Endothelial cell (in vitro differentiated cells): Measurements from ENCODE around the gene PPP3CA. TPM values are rescaled to one million over a fixed set of nuclear protein-coding genes. Genes with fewer than 3 reads are reported as not detected.

Experiments
- DNase-seq: peaks from one replicate; pipeline ENCODE4 v3.0.0; 2021; ENCODE audit warnings: low spot score
- H3K27ac Mint-ChIP-seq: one replicate; pipeline ENCODE4 v1.8.0; 2021; ENCODE audit warnings: mixed read lengths, inconsistent platforms; ENCODE audit not compliant: unreplicated experiment
- H3K27me3 Mint-ChIP-seq: one replicate; pipeline ENCODE4 v1.8.0; 2021; ENCODE audit warnings: mild to moderate bottlenecking, moderate library complexity, mixed read lengths, inconsistent platforms; ENCODE audit not compliant: unreplicated experiment
- H3K36me3 Mint-ChIP-seq: one replicate; pipeline ENCODE4 v1.8.0; 2021; ENCODE audit warnings: mild to moderate bottlenecking, low read depth, mixed read lengths, inconsistent platforms; ENCODE audit not compliant: unreplicated experiment
- H3K4me1 Mint-ChIP-seq: one replicate; pipeline ENCODE4 v1.8.0; 2021; ENCODE audit warnings: mild to moderate bottlenecking, mixed read lengths, inconsistent platforms; ENCODE audit not compliant: unreplicated experiment
- H3K4me3 Mint-ChIP-seq: one replicate; pipeline ENCODE4 v1.8.0; 2021; ENCODE audit warnings: mild to moderate bottlenecking, mixed read lengths, inconsistent platforms; ENCODE audit not compliant: unreplicated experiment
- H3K9me3 Mint-ChIP-seq: one replicate; pipeline ENCODE4 v1.8.0; 2021; ENCODE audit warnings: mixed read lengths, inconsistent platforms; ENCODE audit not compliant: unreplicated experiment
- total RNA-seq: library from RNA; stranded (reverse); fragmentation: NEBNext Ultra II Directional; extraction: Animal tissue kit (Norgen Biotek cat#: 25700); gene quantifications from one replicate; pipeline ENCODE4 v1.2.1, GENCODE V29; 2021; ENCODE audit not compliant: unreplicated experiment
- TF ChIP-seq, protein P1 (sequence below): fragments of 200-600 bp; sonication (generic); IDR thresholded peaks from one replicate; pipeline ENCODE4 v1.5.0; 2021; ENCODE audit warnings: antibody characterized with exemption; ENCODE audit not compliant: unreplicated experiment

The PPP3CA gene
- total RNA-seq, 1 donor from 2014 or later = 60.5 TPM

DNA sequence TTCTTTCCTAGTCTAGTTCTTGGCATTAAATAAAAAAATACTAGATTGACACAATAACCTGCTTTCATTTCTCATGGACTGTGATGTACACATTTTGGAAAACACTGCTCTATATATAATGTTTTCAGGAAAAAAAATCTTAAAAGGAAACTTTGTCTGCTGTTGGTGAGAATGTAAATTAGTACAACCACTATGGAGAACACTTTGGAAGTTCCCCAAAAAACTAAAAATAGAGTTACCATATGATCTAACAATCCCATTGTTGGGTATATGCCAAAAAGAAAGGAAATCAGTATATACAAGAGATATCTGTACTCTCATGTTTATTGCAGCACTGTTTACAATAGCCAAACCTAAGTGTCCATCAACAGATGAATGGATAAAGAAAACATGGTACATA, 202.3 kb downstream of the PPP3CA start:
- TF ChIP-seq, protein P1, sequence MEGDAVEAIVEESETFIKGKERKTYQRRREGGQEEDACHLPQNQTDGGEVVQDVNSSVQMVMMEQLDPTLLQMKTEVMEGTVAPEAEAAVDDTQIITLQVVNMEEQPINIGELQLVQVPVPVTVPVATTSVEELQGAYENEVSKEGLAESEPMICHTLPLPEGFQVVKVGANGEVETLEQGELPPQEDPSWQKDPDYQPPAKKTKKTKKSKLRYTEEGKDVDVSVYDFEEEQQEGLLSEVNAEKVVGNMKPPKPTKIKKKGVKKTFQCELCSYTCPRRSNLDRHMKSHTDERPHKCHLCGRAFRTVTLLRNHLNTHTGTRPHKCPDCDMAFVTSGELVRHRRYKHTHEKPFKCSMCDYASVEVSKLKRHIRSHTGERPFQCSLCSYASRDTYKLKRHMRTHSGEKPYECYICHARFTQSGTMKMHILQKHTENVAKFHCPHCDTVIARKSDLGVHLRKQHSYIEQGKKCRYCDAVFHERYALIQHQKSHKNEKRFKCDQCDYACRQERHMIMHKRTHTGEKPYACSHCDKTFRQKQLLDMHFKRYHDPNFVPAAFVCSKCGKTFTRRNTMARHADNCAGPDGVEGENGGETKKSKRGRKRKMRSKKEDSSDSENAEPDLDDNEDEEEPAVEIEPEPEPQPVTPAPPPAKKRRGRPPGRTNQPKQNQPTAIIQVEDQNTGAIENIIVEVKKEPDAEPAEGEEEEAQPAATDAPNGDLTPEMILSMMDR = no peak
- no peak overlapping the region for H3K27ac Mint-ChIP-seq

GRCh38 chr4:101142259-101142658, 205.1 kb downstream of the PPP3CA start:
- no peak overlapping the region for H3K4me3 Mint-ChIP-seq
- H3K4me1 Mint-ChIP-seq = peaks cover 13% of the 10 kb centered on the region
- H3K9me3 Mint-ChIP-seq = no peaks in the 10 kb centered on the region
- H3K36me3 Mint-ChIP-seq = peaks cover 9% of the 10 kb centered on the region
- DNase-seq = no peak
- H3K27me3 Mint-ChIP-seq = peaks cover 2% of the 10 kb centered on the region
- TF ChIP-seq, protein P1 = no peak
- H3K27ac Mint-ChIP-seq = no peak overlapping the region

More for the DNA sequence above, 202.3 kb downstream of the PPP3CA start:
- Mint-ChIP-seq H3K27me3 (peaks cover 2% of the 10 kb centered on the region), H3K4me3 (no peak overlapping the region), H3K9me3 (no peaks in the 10 kb centered on the region), H3K4me1 (peaks cover 13% of the 10 kb centered on the region), H3K36me3 (peaks cover 9% of the 10 kb centered on the region)
- no peak for DNase-seq

- H3K4me3 Mint-ChIP-seq = no peak overlapping the region
- TF ChIP-seq, protein P1 = no peak
- H3K4me1 Mint-ChIP-seq = peaks cover 13% of the 10 kb centered on the region
- H3K27me3 Mint-ChIP-seq = peaks cover 2% of the 10 kb centered on the region
- no peak for DNase-seq
- peaks cover 9% of the 10 kb centered on the region for H3K36me3 Mint-ChIP-seq
- H3K27ac Mint-ChIP-seq = no peak overlapping the region
- H3K9me3 Mint-ChIP-seq = no peaks in the 10 kb centered on the region
These were observed 205.5 kb downstream of the PPP3CA start for GRCh38 chr4:101141855-101142254.

DNA sequence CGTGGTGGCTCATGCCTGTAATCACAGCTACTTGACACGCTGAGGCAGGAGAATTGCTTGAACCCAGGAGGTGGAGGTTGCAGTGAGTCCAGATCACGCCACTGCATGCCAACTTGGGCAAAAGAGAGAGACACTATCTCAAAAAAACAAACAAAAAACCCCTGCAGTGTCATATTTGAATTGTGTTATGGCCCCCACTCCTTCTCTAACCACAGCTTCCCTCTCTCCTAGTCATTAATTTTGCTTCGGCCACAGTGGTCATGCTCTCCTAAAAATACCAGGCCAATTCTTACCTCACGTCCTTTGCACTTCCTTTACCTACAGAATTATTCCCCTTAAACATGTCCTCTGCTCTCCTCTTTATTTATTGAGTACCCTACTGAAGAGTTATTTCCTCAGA, 206.1 kb downstream of the PPP3CA start:
- TF ChIP-seq, protein P1 = no peak
- no peaks in the 10 kb centered on the region for H3K9me3 Mint-ChIP-seq
- DNase-seq = no peak
- peaks cover 13% of the 10 kb centered on the region for H3K4me1 Mint-ChIP-seq
- peaks cover 9% of the 10 kb centered on the region for H3K36me3 Mint-ChIP-seq
- H3K27ac Mint-ChIP-seq = no peak overlapping the region
- H3K4me3 Mint-ChIP-seq = no peak overlapping the region
- H3K27me3 Mint-ChIP-seq = peaks cover 2% of the 10 kb centered on the region

DNA sequence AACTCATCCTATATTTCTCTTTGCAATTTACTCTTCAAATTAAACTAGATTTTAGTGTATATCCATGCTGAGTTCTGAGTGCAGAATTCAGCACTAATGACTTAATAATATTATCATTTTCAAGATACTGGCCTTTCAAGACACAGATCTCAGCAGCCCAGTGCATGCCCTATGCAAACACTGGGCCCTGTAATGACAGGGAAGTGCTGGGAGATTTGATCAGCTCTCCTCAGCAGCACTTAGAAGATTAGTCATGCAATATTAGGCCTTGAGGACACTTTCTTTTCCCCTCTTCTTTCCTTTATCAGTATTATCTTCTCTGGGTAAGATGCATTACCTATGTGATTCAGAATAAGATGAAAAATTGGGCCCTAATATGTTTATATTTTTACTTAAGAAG, 207.1 kb downstream of the PPP3CA start:
- Mint-ChIP-seq H3K27ac (no peak overlapping the region), H3K4me3 (no peak overlapping the region), H3K27me3 (peaks cover 2% of the 10 kb centered on the region), H3K9me3 (no peaks in the 10 kb centered on the region), H3K36me3 (peaks cover 8% of the 10 kb centered on the region), H3K4me1 (peaks cover 13% of the 10 kb centered on the region)
- TF ChIP-seq, protein P1 = no peak
- no peak for DNase-seq
